Tibial nerve (tissue), 3 donors: ENCODE results near the gene HS6ST1.

ENCODE experiments used
- CTCF ChIP-seq, 5 experiments: fragments of 200-600 bp in 3 of 5; fragments of 450-650 bp in 2 of 5; sonication (generic) in 3 of 5; IDR thresholded peaks; one replicate each; pipeline ENCODE4 v1.5.1; 2016 to 2019; ENCODE audit warnings: antibody characterized with exemption in 5 of 5, mild to moderate bottlenecking in 3 of 5, moderate library complexity in 2 of 5
- POLR2A ChIP-seq, 2 donors: fragments of 450-650 bp; IDR thresholded peaks; one replicate each; pipeline ENCODE4 v1.6.1; 2017; ENCODE audit warnings: antibody characterized with exemption in 2 of 2, mild to moderate bottlenecking in 2 of 2, moderate library complexity in 2 of 2

- no peak for TF ChIP-seq CTCF (IDR thresholded peaks at IDR 0.05)
- no peak for TF ChIP-seq POLR2A (IDR thresholded peaks at IDR 0.05)
These were observed 13.5 kb upstream of the HS6ST1 start for GRCh38 chr2:128332091-128332634.
